GM19023 (cell line): Measurements from ENCODE around the gene PNISR.
"Not testable (repeated sequence)": the region's sequence is repeated elsewhere in the genome, so short reads cannot be mapped to it uniquely, and the experiment has no call there.

Source experiments
- ATAC-seq: cut with Tn5 transposase; IDR thresholded peaks from one replicate; pipeline ENCODE4 v1.9.1; 2021; ENCODE audit warnings: mild to moderate bottlenecking, moderate library complexity; ENCODE audit not compliant: unreplicated experiment

The PNISR gene, protein sequence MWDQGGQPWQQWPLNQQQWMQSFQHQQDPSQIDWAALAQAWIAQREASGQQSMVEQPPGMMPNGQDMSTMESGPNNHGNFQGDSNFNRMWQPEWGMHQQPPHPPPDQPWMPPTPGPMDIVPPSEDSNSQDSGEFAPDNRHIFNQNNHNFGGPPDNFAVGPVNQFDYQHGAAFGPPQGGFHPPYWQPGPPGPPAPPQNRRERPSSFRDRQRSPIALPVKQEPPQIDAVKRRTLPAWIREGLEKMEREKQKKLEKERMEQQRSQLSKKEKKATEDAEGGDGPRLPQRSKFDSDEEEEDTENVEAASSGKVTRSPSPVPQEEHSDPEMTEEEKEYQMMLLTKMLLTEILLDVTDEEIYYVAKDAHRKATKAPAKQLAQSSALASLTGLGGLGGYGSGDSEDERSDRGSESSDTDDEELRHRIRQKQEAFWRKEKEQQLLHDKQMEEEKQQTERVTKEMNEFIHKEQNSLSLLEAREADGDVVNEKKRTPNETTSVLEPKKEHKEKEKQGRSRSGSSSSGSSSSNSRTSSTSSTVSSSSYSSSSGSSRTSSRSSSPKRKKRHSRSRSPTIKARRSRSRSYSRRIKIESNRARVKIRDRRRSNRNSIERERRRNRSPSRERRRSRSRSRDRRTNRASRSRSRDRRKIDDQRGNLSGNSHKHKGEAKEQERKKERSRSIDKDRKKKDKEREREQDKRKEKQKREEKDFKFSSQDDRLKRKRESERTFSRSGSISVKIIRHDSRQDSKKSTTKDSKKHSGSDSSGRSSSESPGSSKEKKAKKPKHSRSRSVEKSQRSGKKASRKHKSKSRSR

DNA sequence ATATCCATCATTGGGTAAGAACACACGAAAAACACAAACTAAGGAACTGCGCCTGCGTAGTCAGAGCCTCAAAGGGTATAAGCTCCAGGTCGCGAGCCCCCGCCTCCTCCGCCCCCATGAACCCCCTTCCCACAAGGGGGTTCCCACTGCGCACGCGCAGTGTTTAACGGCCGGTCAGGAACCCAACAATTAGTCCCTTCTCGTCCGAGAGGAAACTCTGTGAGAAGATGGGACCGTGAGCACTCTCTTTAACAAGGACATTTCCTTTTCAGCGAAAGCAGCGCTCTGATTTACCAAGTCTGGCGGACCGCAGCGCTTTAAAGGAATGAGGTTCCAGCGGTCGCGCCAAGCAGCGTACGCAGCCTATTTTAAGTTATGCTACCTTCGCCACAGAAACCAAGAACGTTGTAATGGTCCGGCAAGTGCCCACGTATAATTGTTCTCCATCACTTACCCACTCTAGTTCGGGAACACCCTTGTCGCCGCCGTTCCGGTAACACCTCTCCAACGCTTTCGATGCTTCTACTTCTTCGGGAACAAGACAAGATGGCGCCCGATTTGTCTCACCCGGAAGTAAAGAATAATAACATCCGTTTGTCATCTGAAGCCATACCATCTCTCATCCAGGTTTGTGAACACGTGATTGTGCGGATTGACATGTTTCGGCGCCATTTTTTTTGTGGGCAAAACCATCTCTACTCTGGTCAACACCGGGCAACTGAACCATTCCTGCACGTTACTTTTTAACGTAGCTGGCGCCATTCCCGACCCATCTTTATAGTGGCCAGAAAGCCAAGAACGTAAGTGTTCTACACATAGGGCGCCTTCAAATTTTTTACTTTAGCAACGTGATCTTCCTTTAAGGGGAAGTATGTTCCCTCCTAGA is at the start of gene PNISR:
Gene PNISR, minus strand, starts transcription at position 548 of the 886 bp plus-strand sequence. CDS start 10,649 bp downstream, outside the sequence.
- peak; percentile 93 for ATAC-seq

DNA sequence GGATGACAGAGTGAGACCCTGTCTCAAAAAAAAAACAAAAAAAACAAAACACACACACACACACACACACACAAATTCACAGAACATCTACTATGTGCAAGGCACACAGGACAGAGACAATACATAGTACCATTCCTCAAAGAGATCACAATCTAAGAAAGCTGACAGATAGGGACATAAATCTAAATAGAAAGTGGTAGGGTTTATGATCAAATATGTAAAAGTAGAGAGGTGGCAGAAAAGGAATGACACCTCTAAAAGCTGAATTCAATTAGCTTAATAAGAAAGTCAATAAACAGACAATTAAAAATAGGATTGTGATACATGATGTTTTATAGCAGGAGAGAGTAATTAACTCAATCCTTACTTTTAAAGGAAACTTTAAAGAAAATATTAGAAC is 48.6 kb upstream of the PNISR start:
- no peak for ATAC-seq

DNA sequence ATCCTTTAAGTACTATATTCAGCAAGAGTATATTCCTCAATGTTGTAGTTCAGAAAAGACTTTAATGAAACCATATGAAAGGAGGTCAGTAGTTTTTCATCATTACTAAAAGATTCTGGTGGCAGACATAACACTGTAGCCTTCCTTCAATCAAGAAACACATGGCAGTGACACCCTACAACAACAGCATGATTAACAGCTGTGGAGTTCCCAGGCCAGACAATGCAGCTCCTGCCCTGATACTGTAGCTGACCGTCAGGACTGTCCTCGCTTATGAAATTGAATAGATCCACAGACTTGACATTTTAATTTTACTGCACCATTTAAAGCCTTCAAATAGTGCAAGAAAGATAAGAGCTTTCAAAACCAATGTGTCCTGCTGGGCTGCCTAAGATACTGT is 46.5 kb upstream of the PNISR start:
- ATAC-seq: no peak

DNA sequence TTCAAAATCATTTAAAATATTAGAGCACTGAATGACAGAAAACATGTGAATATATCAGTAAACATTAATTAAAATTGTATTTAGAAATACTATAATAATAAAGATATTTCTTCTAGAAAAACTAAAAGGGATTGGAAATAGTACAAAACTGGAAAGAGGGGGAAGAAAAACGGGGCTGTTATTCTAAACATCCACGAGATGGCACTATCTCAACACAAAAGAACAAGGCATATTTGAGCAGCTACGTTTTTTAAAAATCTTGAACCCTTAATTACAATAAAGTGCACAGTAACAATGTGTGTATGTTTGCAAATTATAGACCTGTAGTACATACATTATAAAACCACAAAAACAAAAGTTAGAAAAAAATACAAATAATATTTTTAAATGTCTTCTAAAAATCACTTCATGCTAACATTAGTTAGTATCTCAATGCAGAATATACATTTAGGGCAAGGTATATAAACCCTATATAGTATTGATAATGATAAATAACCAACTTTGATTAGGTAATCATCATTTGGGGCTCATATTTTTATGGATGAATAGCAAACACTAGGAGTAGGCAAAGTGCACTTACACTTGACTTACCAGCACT is 42.5 kb upstream of the PNISR start:
- ATAC-seq: no peak

DNA sequence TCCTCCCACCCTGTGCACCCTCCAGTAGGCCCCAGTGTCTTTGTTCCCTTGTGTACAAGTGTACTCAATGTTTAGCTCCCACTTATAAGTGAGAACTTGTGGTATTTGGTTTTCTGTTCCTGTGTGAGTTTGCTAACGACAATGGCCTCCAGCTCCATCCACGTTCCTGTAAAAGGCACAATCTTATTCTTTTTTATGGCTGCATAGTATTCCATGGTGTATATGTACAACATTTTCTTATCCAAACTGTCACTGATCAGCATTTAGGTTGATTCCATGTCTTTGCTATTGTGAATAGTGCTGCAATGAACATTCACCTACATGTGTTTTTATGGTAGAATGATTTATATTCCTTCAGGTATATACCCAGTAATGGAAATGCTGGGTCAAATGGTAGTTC is 34.0 kb upstream of the PNISR start:
- ATAC-seq: not testable (repeated sequence)

DNA sequence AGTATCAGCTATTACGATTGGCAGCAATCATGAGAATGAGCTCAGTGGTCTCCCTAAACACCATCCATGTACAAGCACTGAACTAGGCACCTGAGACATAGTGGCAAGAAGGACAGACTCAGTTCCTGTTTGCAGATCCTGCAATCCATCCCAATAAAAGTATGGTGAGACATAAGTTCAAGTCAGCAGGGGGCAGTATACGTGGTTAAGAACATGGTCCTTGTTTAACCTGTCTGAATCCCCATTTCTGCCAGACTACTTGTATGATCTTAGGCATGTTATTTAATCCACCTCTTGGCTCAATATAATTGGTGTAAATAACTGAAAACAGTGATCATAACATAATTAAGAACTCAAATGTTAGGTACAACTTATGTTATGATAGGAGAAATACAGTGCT is 33.2 kb upstream of the PNISR start:
- ATAC-seq: no peak

DNA sequence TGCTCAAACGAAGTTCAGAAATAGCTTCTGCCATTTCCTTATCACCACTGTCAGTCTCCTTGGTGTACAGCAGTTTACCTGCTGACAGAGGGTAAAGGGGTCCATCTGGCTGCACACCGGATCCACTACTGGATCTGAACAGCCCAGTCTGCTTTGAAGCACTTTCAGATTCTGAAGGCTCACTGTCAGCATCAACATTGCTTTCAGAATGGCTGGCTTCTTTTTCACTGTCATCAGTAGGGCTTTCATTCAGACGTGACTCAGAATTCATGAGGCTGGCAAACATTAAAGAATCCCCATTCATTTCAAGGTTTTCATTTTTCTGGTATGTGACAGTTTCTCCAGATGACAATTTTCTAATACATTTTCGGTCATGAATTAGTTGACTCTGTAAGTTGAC is 21.0 kb upstream of the PNISR start:
- ATAC-seq: no peak

DNA sequence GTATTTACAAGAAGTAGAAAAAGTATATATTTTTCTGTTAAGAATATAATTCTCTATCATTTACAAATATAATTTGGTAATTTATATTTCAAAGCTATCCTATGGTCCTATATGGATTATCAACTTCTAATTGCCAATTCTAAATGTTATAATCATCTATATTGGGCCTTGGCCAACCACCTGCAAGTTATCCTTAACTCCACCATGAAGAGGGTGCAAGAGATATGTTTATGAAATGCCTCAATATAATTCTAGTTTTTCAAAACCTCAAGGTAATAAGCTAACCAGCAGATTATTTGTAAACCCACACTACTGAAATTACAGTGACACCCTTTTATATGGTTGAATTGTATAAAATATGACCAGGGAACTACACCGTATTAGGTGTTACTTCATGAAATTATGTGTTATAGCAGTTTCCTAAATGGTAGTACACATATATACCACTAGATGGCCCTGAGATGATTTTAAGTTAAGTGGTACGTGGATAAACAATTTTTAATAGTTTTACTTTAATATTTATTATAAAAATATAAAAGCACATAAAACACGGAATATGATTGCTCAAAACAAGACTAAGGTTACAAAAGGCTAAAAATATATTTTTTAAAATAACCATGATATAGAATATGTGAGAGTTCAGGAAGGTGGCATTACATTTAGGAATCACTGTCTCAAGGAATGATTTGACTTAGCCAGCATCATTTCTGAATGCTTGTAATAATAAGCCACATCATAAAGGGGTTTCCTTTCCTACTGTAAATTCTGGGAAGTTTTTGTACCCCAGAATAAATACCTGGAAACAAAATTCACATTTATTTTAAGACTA is 9.8 kb upstream of the PNISR start:
- ATAC-seq: no peak

DNA sequence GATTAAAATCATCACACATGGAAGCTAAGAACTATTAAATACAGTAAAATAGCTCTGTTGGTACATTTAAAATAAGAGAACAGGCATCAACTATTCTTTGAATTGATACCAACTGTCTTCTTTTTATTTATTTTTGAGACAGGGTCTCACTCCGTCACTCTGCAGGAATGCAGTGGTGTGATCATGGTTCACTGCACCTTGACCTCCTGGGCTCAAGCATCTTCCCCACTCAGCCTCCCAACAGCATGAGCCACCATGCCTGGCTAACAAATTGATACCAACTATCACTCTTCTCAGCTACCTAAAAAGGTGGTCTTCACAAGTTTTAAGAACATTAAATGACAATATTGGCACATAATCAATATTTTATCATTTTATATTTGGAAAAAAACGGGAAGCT is 7.8 kb upstream of the PNISR start:
- ATAC-seq: no peak

DNA sequence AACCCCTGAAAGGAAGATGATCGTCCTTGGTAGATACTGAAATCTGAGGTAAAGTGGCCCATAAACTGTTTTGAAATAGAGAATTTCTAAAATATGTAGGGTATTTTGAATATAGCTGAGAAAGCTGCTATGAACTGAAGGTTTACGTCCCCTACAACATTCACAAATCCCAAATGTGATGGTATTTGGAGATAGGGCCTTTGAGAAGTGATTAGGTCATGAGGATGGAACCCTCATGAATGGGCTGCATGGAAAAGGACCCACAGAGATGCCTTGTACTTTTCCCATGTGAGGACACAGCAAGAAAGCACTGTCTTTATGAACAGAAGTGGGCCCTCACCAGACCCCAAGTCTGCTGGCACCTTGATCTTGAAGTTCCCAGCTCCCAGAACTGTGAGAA is 6.8 kb upstream of the PNISR start:
- ATAC-seq: no peak

DNA sequence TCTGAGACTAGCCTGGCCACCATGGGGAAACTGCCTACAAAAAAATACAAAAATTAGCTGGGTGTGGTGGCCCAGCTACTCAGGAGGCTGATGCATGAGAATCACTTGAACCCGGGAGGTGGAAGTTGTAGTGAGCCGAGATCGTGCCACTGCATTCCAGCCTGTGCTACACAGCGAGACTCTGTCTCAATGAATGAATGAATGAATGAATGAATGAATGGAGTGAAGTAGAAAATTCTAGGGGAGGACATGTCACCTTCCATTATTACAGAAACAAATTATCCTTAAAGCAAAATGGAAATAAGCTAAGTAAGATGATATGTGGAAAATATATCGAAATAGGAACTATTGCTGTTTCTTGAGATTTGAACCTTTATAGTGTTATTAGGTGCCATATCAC is 2.9 kb upstream of the PNISR start:
- no peak for ATAC-seq

DNA sequence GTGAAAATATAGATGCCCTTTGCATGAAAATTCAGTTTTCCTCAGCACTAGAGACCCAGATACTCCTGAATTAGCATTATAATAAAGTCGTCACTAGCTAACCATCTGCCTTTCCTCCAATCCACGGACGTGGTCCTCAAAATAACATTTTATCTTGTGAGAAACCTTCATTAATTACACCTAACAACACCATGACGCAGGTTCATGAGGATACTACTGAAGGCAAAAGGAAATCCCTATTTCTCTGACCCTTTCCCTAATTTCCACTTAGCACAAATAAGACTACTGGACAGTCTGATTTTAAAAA is 1.3 kb upstream of the PNISR start:
- ATAC-seq: no peak

DNA sequence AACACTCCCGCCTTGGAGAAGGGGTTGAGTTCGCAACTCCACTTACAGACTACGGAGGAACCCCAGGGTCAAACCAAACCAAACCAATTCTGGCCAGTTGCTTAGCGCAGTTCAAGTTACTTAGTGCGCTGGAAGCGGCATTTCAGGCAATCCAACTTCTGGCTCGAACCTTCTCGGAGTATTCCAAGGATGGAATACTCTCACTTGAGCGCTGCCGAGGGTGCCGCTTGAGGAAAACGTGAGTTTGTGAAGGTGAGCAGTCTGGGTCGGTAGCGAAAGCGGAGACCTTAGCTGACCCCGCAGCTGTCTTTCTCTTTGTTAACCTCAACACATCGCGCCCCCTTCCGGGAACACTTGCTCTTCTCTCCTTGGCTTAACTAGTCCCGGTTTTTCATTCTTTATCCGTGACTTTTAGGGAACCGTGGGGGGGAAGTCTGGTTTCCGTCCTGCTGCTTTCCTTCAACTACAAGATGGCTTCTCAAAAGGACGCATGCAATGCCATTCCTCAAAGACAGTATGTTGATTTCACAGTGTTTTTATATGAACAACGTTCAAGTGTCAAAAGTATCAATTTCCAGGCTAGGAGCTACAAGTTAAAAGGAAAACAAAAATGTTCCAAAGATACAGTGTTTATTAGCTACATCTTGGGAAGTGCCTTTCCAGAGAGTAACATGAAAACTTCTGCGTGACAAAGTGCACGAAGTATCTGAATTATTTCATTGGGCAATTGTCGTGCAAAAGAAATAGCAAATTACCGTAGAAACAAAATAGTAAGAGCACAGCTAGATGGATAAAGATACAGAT is 741 bp upstream of the PNISR start:
- peak; percentile 51 for ATAC-seq

DNA sequence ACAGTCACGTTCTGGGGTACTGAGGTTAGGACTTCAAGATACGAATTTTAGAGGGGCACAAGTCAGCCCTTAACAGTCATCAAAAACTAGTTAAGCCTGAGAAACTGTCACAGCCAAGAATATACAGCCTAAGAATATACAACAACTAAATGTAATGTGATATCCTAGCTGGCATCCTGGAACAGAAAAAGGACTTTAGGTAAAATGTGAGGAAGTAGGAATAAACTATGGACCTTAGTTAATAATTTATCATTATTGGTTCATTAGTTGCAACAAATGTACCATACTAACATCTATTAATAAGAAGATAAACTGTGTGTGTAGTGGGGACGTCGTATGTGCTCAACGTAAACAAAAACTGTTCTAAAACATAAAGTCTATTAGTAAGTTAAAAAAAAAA is 1.1 kb downstream of the PNISR start:
- ATAC-seq: no peak

DNA sequence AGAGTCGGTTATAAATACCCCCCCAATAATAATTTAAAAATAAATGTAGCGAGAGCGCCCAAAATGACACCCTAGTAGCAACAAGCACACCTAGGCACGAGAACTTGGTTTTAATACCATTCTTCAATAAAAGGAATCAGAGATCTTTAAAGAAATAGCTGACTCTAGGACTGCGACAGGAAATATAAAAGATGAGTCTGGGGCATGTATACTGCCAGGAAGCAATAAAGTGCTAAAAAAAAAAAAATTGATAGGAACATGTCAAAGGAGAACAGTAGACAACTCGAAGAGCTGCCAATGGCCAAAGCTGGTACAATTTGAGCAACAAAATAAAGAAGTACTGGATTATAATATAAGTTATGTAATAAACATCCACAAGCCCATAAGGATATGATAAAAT is 2.2 kb downstream of the PNISR start:
- no peak for ATAC-seq

DNA sequence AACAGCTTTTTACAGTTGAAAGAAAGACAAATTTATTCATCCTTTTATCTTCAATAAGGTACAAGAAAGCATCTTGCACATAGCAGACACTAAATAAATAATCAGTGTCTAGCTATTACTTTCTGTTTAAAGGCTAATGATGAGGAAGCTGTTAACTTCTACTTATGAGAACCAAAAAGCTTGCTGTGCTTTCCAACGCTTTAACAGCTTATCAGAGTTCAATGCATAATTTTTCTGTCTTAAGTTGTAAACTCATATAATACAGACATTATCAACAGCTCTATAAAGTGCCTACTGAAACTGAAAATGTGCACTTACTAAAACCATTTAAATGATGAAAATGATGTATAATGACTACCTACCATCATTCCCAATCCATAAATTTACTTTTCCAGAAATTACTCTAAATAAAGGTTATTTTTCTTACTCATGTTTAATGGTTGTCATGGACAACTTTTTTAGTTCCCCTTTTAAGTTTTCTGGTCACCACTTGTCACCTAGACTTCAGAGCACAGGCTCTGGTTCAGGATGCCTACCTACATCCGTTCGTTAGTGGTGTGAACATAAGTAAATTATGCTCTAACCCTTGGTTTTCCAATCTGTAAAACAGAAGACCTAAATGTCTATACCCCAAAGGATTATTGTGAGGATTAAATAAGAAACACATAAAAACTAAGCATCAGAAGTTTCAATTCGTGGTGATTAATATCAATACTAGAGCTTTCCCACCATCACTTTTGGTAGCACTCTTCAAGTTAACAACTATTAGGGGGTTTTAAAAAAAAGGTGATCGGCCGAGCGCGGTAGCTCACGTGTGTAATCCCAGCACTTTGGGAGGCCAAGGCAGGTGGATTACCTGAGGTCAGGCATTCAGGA is 8.0 kb downstream of the PNISR start:
- peak; percentile 89 for ATAC-seq

DNA sequence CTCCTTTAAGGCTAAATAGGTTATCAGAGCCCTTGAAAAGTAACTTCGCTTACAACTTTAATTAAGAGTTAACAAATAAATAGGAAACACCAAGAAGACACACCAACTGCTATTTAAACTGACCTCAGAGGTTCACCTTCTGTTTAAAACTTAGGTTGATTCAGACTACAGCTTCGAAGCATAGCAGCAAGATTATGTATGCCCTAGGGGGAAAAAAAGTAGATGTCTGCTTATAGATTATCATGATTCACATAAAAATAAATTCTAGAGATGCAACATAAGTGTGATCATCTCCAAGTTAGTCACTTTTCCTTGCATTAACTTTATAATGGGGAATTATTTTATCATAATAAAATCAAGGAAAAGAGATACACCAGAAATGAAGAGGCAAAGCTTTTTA is 8.9 kb downstream of the PNISR start:
- ATAC-seq: no peak

DNA sequence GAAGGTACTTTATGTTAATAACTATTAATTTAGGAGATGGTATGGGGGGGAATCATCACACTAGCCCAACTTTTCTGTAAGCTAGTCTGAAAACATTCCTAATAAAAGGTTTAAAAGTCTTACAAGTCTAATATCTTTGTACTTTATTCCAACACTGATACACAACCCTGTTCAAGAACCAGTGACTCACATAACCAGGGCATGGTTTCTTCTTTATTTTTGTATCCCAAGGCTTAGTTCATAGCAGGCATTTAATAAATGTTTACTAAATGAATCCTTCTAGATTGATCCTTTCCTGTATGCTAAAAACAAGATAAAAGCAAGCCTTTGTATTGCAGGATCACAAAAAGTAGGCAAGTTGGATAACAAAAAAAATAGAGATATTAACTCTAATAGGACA is 9.7 kb downstream of the PNISR start:
- ATAC-seq: no peak
